A549 (cell line): ENCODE measurements around the gene COG7.

Experiments
- BHLHE40 ChIP-seq: IDR thresholded peaks from 2 replicates; pipeline ENCODE4 v1.6.1; 2012; ENCODE audit warnings: low read depth, low read length, inconsistent platforms
- CEBPB ChIP-seq, 2 experiments: fragments of >200 bp in 1 of 2; sonication (Bioruptor Twin) in 1 of 2; formaldehyde crosslinking in 1 of 2; IDR thresholded peaks; 2 replicates each; pipeline ENCODE4 v1.6.1; 2012 to 2016
- EP300 ChIP-seq, 2 experiments: fragments of >200 bp; sonication (Bioruptor Twin); formaldehyde crosslinking; IDR thresholded peaks; 2 replicates in 1 of 2; 3 replicates in 1 of 2; pipeline ENCODE4 v1.6.1; 2016 to 2017
- HDAC2 ChIP-seq: fragments of 200-600 bp; sonication (generic); IDR thresholded peaks from 2 replicates; pipeline ENCODE4 v1.6.1; 2016
- HOXA7 ChIP-seq: fragments of 250-450 bp; sonication (Bioruptor Pico); IDR thresholded peaks from 2 replicates; pipeline ENCODE4 v1.5.0; 2020; ENCODE audit warnings: mild to moderate bottlenecking, moderate library complexity
- POLR2A ChIP-seq: IDR thresholded peaks from 2 replicates; pipeline ENCODE4 v1.6.1; 2012; ENCODE audit warnings: mild to moderate bottlenecking, low read length
- RAD21 ChIP-seq, 2 experiments: fragments of >200 bp in 1 of 2; sonication (Bioruptor Twin) in 1 of 2; formaldehyde crosslinking in 1 of 2; IDR thresholded peaks in 1 of 2; conservative IDR thresholded peaks in 1 of 2; 2 replicates in 1 of 2; 3 replicates in 1 of 2; pipeline ENCODE4 v1.6.1; 2012 to 2018; ENCODE audit warnings: inconsistent platforms in 1 of 2
- RCOR1 ChIP-seq: fragments of 150-350 bp; IDR thresholded peaks from 2 replicates; pipeline ENCODE4 v1.6.1; 2014; ENCODE audit warnings: antibody characterized with exemption, low read length, low read depth
- REST ChIP-seq: fragments of 200-600 bp; sonication (generic); IDR thresholded peaks from 2 replicates; pipeline ENCODE4 v1.6.1; 2016; ENCODE audit warnings: antibody characterized with exemption, mild to moderate bottlenecking, moderate library complexity
- TF ChIP-seq, protein P1 (sequence below): fragments of >200 bp; sonication (Bioruptor Twin); formaldehyde crosslinking; IDR thresholded peaks from 3 replicates; pipeline ENCODE4 v1.5.1; 2016
- TF ChIP-seq, protein P2 (sequence below): IDR thresholded peaks from 2 replicates; pipeline ENCODE4 v1.6.1; 2012

- TF ChIP-seq, protein P1, sequence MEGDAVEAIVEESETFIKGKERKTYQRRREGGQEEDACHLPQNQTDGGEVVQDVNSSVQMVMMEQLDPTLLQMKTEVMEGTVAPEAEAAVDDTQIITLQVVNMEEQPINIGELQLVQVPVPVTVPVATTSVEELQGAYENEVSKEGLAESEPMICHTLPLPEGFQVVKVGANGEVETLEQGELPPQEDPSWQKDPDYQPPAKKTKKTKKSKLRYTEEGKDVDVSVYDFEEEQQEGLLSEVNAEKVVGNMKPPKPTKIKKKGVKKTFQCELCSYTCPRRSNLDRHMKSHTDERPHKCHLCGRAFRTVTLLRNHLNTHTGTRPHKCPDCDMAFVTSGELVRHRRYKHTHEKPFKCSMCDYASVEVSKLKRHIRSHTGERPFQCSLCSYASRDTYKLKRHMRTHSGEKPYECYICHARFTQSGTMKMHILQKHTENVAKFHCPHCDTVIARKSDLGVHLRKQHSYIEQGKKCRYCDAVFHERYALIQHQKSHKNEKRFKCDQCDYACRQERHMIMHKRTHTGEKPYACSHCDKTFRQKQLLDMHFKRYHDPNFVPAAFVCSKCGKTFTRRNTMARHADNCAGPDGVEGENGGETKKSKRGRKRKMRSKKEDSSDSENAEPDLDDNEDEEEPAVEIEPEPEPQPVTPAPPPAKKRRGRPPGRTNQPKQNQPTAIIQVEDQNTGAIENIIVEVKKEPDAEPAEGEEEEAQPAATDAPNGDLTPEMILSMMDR: no peak
- TF ChIP-seq RCOR1 (no peak), RAD21 (conservative IDR thresholded peaks at IDR 0.05 in 1 of 2, IDR thresholded peaks at IDR 0.05 in 1 of 2) (no peak), HDAC2 (no peak), CEBPB (IDR thresholded peaks at IDR 0.05) (no peak), EP300 (IDR thresholded peaks at IDR 0.05) (no peak), REST (no peak), HOXA7 (no peak), BHLHE40 (no peak), POLR2A (no peak)
- TF ChIP-seq, protein P2, sequence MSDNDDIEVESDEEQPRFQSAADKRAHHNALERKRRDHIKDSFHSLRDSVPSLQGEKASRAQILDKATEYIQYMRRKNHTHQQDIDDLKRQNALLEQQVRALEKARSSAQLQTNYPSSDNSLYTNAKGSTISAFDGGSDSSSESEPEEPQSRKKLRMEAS: no peak
Observed at GRCh38 chr16:23410176-23410575, 42.8 kb downstream of the COG7 start.
